ENCODE results near the gene S100P. TPM values are rescaled to one million over a fixed set of nuclear protein-coding genes. Genes with fewer than 3 reads are reported as not detected.
A peak's percentile ranks its signal among the peaks of the same experiment; 100 is the strongest.

The S100P gene
- 480 and 837 TPM in 2 replicates for total RNA-seq (2021)
- Bru-seq, nascent RNA: percentile 92 among the genes with signal in this experiment
- BruChase-seq, experiment 1, labeled RNA remaining after a 2-hour chase: percentile 97 among the genes with signal in this experiment
- BruChase-seq, experiment 2, labeled RNA remaining after a 6-hour chase: percentile 97 among the genes with signal in this experiment
- long read RNA-seq, transcript S100P-201 (2 exons, 1,279 nt): major isoform, 190 of 242 reads
- long read RNA-seq, partial matches to known transcripts: 0 of 242 reads
- long read RNA-seq, other reads (novel, unspliced or antisense): 52 of 242 reads

DNA sequence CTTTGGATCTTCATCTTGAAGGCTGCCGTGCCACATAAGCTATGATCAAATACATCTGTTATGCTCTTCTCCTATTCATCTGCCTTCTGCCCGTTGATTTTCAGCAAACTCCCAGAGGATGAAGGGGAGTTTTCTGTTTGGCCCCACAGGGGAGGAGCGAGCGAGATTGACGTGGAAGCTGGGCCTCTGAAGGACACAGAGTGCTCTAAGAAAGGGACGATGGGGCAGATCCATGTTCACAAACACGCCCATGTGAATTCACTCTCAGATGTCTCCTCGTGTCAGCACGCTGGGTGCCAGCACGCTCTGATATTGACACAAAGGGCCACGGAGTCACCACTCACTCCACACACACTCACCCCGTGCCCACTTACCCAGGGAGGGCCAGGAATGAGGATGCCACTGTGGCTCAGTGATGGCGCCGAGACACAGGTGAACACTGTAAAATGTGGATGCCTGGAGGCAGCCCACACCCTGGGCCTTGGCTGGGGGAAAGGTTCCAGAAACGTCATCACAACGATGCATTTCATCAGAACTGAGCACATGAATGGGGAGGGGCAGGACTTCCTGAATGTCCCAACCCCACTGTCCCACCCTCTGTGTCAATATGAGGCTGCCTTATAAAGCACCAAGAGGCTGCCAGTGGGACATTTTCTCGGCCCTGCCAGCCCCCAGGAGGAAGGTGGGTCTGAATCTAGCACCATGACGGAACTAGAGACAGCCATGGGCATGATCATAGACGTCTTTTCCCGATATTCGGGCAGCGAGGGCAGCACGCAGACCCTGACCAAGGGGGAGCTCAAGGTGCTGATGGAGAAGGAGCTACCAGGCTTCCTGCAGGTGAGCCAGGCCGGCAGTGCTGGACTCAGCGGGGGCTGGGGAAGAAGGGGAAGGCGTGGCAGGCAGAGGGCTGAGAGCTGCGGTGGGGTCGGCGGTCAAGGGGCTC is at the start of gene S100P:
TSS of gene S100P (plus strand) at position 648 of the 946 bp plus-strand sequence. CDS start at position 703, 55 bp downstream.
- TF ChIP-seq EZH2 (IDR thresholded peaks at IDR 0.05; ENCODE audit: low read depth): no peak
- TF ChIP-seq, protein P1, sequence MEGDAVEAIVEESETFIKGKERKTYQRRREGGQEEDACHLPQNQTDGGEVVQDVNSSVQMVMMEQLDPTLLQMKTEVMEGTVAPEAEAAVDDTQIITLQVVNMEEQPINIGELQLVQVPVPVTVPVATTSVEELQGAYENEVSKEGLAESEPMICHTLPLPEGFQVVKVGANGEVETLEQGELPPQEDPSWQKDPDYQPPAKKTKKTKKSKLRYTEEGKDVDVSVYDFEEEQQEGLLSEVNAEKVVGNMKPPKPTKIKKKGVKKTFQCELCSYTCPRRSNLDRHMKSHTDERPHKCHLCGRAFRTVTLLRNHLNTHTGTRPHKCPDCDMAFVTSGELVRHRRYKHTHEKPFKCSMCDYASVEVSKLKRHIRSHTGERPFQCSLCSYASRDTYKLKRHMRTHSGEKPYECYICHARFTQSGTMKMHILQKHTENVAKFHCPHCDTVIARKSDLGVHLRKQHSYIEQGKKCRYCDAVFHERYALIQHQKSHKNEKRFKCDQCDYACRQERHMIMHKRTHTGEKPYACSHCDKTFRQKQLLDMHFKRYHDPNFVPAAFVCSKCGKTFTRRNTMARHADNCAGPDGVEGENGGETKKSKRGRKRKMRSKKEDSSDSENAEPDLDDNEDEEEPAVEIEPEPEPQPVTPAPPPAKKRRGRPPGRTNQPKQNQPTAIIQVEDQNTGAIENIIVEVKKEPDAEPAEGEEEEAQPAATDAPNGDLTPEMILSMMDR (conservative IDR thresholded peaks at IDR 0.05): no peak
- BruUV-seq (replicated peaks): TSS peak; percentile 86
- H3K9me3 ChIP-seq (ENCODE audit: insufficient read depth, low read depth): no peaks in the 10 kb centered on the region
- peaks cover 21% of the 10 kb centered on the region for H3K36me3 ChIP-seq (ENCODE audit: low read depth)
- H3K9me2 ChIP-seq (ENCODE audit: insufficient read depth): no peaks in the 10 kb centered on the region
- peaks cover 48% of the 10 kb centered on the region for H3K79me2 ChIP-seq (ENCODE audit: low read depth)
- H3K27me3 ChIP-seq (ENCODE audit: insufficient read depth, low read depth): no peaks in the 10 kb centered on the region
- H2AFZ ChIP-seq: no peak within 1 kb of the TSS
- peaks cover 58% of the 10 kb centered on the region for H3K4me1 ChIP-seq (replicated peaks; ENCODE audit: insufficient read depth)
- peak within 1 kb of the TSS; percentile 100 for H3K27ac ChIP-seq
- CTCF ChIA-PET: interaction anchor here (1.3 kb wide), 1 partner anchor 19 kb away, joined by 3 read pairs; no protein-coding TSS in a partner anchor
- peaks cover 74% of the 10 kb centered on the region for H3F3A ChIP-seq (ENCODE audit: insufficient read depth, low read depth)
- H3K4me3 ChIP-seq: peak within 1 kb of the TSS; percentile 86
- H3K4me2 ChIP-seq: peak within 1 kb of the TSS; percentile 99
- peak; percentile 81 to 91 for DNase-seq
- H4K20me1 ChIP-seq (ENCODE audit: insufficient read depth): peaks cover 29% of the 10 kb centered on the region
- POLR2A ChIA-PET (ENCODE audit: unreplicated experiment): interaction anchor here (0.6 to 1.1 kb wide), 9 partner anchors 16 to 495 kb away, joined by 3 to 28 read pairs (median 3); partner anchors contain the start of gene MRFAP1L1
- intact Hi-C loops (cut with micrococcal nuclease; ENCODE audit: unreplicated experiment): no loop called here

DNA sequence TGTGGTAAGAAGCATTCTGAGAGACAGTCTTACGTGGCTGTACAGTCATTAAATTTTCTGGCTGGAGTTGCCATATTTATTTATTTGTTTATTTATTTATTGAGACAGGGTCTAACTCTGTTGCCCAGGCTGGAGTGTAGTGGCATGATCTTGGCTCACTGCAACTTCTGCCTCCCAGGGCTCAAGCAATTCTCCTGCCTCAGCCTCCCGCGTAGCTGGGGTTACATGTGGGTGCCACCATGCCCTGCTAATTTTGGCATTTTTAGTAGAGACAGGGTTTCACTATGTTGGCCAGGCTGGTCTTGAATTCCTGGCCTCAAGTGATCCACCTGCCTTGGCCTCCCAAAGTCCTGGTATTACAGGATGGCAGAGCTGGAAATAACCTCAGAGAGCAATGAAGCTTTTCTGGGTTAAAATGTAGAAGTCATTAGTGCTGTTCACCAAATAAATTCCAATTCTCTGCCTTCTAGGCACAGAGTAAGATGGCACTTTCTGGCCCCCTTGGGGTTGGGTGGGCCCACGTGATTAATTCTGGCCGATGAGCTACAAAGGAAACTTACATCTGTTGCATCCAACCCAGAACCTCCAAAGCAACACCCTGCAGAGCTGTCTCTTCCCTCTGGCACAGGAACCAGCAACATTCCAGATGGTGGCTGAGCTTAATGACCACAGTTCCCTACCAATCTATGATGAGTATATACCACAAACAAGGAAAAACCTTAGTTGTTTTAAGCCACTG is 48.7 kb upstream of the S100P start:
- ChIA-PET POLR2A (ENCODE audit: unreplicated experiment) (no interaction called here), CTCF (no interaction called here)
- TF ChIP-seq, protein P1 (conservative IDR thresholded peaks at IDR 0.05): no peak
- no peak for TF ChIP-seq EZH2 (IDR thresholded peaks at IDR 0.05; ENCODE audit: low read depth)
- no peak overlapping the region for H3K4me2 ChIP-seq
- H4K20me1 ChIP-seq (ENCODE audit: insufficient read depth): peaks cover 17% of the 10 kb centered on the region
- peaks cover 17% of the 10 kb centered on the region; the same call in 1 of the 2 replicates for H3F3A ChIP-seq (ENCODE audit: insufficient read depth, low read depth)
- DNase-seq: no peak
- peaks cover 15% of the 10 kb centered on the region for H3K36me3 ChIP-seq (ENCODE audit: low read depth)
- H3K27me3 ChIP-seq (ENCODE audit: insufficient read depth, low read depth): no peaks in the 10 kb centered on the region
- H3K27ac ChIP-seq: no peak overlapping the region
- intact Hi-C loops (cut with micrococcal nuclease; ENCODE audit: unreplicated experiment): loop anchor here (5.0 to 10.0 kb wide), 3 partner anchors 70 to 98 kb away; partner anchors contain the start of genes BLOC1S4 and MAN2B2
- H3K9me3 ChIP-seq (ENCODE audit: insufficient read depth, low read depth): no peaks in the 10 kb centered on the region
- H3K4me3 ChIP-seq: no peak overlapping the region
- H2AFZ ChIP-seq: no peak overlapping the region
- H3K9me2 ChIP-seq (ENCODE audit: insufficient read depth): no peaks in the 10 kb centered on the region
- peaks cover 12% of the 10 kb centered on the region for H3K4me1 ChIP-seq (replicated peaks; ENCODE audit: insufficient read depth)
- no TSS peak for BruUV-seq (replicated peaks)
- peaks cover 31% of the 10 kb centered on the region for H3K79me2 ChIP-seq (ENCODE audit: low read depth)

Measured in PC-9 (cell line).